Small intestine (tissue), 16 donors: ENCODE measurements around the gene DMP1. TPM values are rescaled to one million over a fixed set of nuclear protein-coding genes. Genes with fewer than 3 reads are reported as not detected.

Experiments
- DNase-seq, 2 donors: peaks; one replicate each; pipeline versions ENCODE4 v3.0.0 to v3.0.0-alpha.2; 2013
- FAIRE-seq: peaks from 2 replicates; lab custom pipeline; 2012; peaks lifted over from hg19 to GRCh38; lab: Jason Lieb, UNC
- H3K27ac ChIP-seq, 3 donors: one replicate each; pipeline ENCODE4 v1.5.1; 2013; ENCODE audit warnings: low read length in 2 of 3, mild to moderate bottlenecking in 2 of 3, control low read depth in 1 of 3, inconsistent platforms in 1 of 3, low read depth in 1 of 3, moderate library complexity in 1 of 3
- H3K27me3 ChIP-seq, 3 donors: one replicate each; pipeline ENCODE4 v1.6.1; 2013; ENCODE audit warnings: low read length in 3 of 3, inconsistent platforms in 1 of 3; ENCODE audit not compliant: control insufficient read depth in 3 of 3, insufficient read depth in 3 of 3
- H3K36me3 ChIP-seq, 3 donors: one replicate each; pipeline ENCODE4 v1.6.1; 2013; ENCODE audit warnings: low read length in 3 of 3, inconsistent platforms in 1 of 3, low read depth in 1 of 3, mild to moderate bottlenecking in 1 of 3, moderate library complexity in 1 of 3; ENCODE audit not compliant: control insufficient read depth in 3 of 3, insufficient read depth in 2 of 3
- H3K4me1 ChIP-seq, 3 donors: one replicate each; pipeline ENCODE4 v1.6.1; 2013; ENCODE audit warnings: low read length in 2 of 3, inconsistent platforms in 1 of 3, low read depth in 1 of 3, mild to moderate bottlenecking in 1 of 3, moderate library complexity in 1 of 3; ENCODE audit not compliant: control insufficient read depth in 3 of 3, insufficient read depth in 2 of 3
- H3K4me3 ChIP-seq, 3 donors: one replicate each; pipeline ENCODE4 v1.5.1; 2013; ENCODE audit warnings: low read length in 3 of 3, control low read depth in 1 of 3, inconsistent platforms in 1 of 3, low read depth in 1 of 3, mild to moderate bottlenecking in 1 of 3, moderate library complexity in 1 of 3
- H3K9me3 ChIP-seq, 2 donors: one replicate each; pipeline ENCODE4 v1.6.1; 2013; ENCODE audit warnings: low read depth in 1 of 2, low read length in 1 of 2; ENCODE audit not compliant: control insufficient read depth in 2 of 2, insufficient read depth in 1 of 2
- WGBS, 3 donors: extraction: QIAGEN DNeasy Blood & Tissue Kit; methylation state at CpG; one replicate each; pipeline ENCODE4 v1.1.7; 2013; 5-methylcytosine and 5-hydroxymethylcytosine counted together
- long read RNA-seq, 10 donors: transcript quantifications; one replicate each; lab custom pipeline, GENCODE V29; 2026
- polyA plus RNA-seq, 4 donors: library from polyadenylated mRNA; stranded (reverse) in 3 of 4; unstranded in 1 of 4; fragments of 200-250 nt in 3 of 4; fragments of 120-200 nt in 1 of 4; gene quantifications; one replicate each; pipeline versions ENCODE4 v1.2.1 to v1.2.3, GENCODE V29; 2013
- donor health status: healthy with polysubstance abuse.
- donor health status: control.
- donor health status: control.
- donor health status: Bipolar disorder and iron deficiency.
- donor health status: healthy.

DMP1 gene, protein sequence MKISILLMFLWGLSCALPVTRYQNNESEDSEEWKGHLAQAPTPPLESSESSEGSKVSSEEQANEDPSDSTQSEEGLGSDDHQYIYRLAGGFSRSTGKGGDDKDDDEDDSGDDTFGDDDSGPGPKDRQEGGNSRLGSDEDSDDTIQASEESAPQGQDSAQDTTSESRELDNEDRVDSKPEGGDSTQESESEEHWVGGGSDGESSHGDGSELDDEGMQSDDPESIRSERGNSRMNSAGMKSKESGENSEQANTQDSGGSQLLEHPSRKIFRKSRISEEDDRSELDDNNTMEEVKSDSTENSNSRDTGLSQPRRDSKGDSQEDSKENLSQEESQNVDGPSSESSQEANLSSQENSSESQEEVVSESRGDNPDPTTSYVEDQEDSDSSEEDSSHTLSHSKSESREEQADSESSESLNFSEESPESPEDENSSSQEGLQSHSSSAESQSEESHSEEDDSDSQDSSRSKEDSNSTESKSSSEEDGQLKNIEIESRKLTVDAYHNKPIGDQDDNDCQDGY
- polyA plus RNA-seq = not detected
- long read RNA-seq, donor 1 = 0 reads
- long read RNA-seq, donor 2 = 0 reads
- long read RNA-seq, donor 3 = 0 reads
- long read RNA-seq, donor 4 = 0 reads
- long read RNA-seq, donor 5 = 0 reads
- long read RNA-seq, donor 6 = 0 reads
- long read RNA-seq, donor 7 = 0 reads
- long read RNA-seq, donor 8 = 0 reads
- long read RNA-seq, donor 9 = 0 reads
- long read RNA-seq, donor 10 = 0 reads

DNA sequence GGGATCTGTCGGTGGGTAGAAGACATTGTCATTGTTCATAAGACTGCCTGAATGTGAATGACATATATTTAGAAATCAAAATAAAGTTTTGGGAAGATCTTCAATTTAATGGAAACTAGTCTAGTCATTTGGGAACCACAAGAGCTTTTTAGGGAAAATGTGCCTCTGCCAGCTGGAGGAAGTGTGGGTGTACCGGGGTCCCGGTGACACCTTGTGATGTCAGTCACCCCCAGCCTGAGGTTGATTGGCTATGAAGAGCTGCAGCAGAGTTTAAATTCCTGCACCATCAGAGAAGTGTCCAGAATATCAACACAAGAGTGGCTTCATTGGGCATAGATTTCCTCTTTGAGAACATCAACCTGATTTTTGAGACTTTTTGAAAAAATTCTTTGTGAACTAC, at the start of gene DMP1:
DMP1 (plus strand) TSS at position 301 of the 400 bp plus-strand sequence. CDS start 6,213 bp downstream, outside the sequence.
- Histone ChIP-seq H3K27me3 (peaks cover 0 to 2% (median 0%) of the 10 kb centered on the region in 3 donors), H3K27ac (no peak within 1 kb of the TSS), H3K4me1 (no peaks in the 10 kb centered on the region), H3K9me3 (no peaks in the 10 kb centered on the region), H3K36me3 (no peaks in the 10 kb centered on the region), H3K4me3 (no peak within 1 kb of the TSS)
- DNase-seq = no peak
- no peak for FAIRE-seq
- WGBS, 3 donors = 88 to 95% (median 90%) methylated on average over 3 of the region's 3 CpGs

DNA sequence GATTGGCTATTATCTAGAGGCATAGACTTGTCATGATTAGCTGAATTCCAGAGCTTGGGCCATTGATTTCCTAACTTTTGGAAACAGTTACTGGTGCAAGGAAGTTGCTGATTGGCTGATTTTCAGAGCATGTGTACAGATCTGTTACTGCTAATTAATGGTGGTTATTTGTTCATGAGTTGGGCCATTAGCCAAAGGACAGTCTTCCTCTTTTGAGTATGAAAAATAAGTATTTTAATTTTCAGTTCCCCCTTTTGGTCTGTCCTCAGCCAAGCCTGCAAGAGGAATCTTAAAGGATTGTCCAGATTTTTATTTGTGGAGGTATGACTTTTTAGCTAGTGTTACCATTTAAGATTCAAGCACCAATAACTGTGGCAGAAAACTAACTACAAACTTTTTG, 48.7 kb upstream of the DMP1 start:
- no peaks in the 10 kb centered on the region for H3K36me3 ChIP-seq
- no peaks in the 10 kb centered on the region for H3K9me3 ChIP-seq
- H3K27me3 ChIP-seq = no peaks in the 10 kb centered on the region
- no peak overlapping the region for H3K4me3 ChIP-seq
- no peak for DNase-seq
- H3K4me1 ChIP-seq = no peaks in the 10 kb centered on the region
- H3K27ac ChIP-seq = no peak overlapping the region
- FAIRE-seq = no peak

DNA sequence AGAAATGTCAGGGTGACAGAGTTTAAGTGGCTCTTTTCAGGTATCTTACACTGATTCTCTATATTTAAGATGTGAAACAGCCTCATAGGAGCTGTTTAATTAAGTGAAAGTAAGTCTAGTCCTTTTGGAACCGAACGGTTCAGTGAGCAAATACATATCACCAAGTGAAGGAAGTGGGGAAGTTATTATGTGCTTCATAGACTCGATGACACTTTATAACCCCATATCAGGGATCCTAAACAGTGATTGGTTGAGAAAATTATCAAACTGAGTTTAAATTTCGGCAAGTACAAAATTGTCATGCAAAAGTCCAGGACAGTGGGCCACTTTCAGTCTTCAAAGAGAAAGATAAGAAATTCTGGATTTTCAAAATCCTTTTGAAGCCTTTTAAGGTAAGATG, 41.9 kb upstream of the DMP1 start, which contains the start of gene DSPP:
DSPP (plus strand) TSS at position 301 of the 400 bp plus-strand sequence. CDS start 2,380 bp downstream, outside the sequence.
- Histone ChIP-seq H3K9me3 (no peaks in the 10 kb centered on the region), H3K27me3 (no peaks in the 10 kb centered on the region), H3K36me3 (no peaks in the 10 kb centered on the region), H3K4me3 (no peak within 1 kb of the TSS), H3K4me1 (no peaks in the 10 kb centered on the region), H3K27ac (no peak within 1 kb of the TSS)
- WGBS, 3 donors = 69 to 79% (median 73%) methylated on average over 4 of the region's 4 CpGs
- DNase-seq = no peak
- FAIRE-seq = no peak

DNA sequence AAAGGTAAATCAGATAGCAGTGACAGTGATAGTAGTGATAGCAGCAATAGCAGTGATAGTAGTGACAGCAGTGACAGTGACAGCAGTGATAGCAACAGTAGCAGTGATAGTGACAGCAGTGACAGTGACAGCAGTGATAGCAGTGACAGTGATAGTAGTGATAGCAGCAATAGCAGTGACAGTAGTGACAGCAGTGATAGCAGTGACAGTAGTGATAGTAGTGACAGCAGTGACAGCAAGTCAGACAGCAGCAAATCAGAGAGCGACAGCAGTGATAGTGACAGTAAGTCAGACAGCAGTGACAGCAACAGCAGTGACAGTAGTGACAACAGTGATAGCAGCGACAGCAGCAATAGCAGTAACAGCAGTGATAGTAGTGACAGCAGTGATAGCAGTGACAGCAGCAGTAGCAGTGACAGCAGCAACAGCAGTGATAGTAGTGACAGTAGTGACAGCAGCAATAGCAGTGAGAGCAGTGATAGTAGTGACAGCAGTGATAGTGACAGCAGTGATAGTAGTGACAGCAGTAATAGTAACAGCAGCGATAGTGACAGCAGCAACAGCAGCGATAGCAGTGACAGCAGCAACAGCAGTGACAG, 35.7 kb upstream of the DMP1 start:
- no peak for DNase-seq
- Histone ChIP-seq H3K27me3 (peaks cover 0 to 3% (median 0%) of the 10 kb centered on the region in 3 donors), H3K4me1 (no peaks in the 10 kb centered on the region), H3K9me3 (no peaks in the 10 kb centered on the region), H3K27ac (no peak overlapping the region), H3K4me3 (no peak overlapping the region), H3K36me3 (no peaks in the 10 kb centered on the region)
- WGBS, 3 donors = 87 to 97% (median 96%) methylated on average over 4 of the region's 4 CpGs
- no peak for FAIRE-seq

DNA sequence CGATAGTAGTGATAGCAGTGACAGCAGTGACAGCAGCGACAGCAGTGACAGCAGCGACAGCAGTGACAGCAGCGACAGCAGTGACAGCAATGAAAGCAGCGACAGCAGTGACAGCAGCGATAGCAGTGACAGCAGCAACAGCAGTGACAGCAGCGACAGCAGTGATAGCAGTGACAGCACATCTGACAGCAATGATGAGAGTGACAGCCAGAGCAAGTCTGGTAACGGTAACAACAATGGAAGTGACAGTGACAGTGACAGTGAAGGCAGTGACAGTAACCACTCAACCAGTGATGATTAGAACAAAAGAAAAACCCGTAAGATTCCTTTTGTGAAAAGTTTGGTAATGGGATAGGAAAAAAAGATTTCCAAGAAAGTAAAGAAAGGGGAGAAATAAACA, 33.8 kb upstream of the DMP1 start:
- Histone ChIP-seq H3K27me3 (peaks cover 0 to 3% (median 0%) of the 10 kb centered on the region in 3 donors), H3K4me3 (no peak overlapping the region), H3K9me3 (no peaks in the 10 kb centered on the region), H3K36me3 (no peaks in the 10 kb centered on the region), H3K27ac (no peak overlapping the region), H3K4me1 (no peaks in the 10 kb centered on the region)
- no peak for FAIRE-seq
- 71 to 76% (median 75%) methylated on average over 9 of the region's 9 CpGs for WGBS, 3 donors
- no peak for DNase-seq

DNA sequence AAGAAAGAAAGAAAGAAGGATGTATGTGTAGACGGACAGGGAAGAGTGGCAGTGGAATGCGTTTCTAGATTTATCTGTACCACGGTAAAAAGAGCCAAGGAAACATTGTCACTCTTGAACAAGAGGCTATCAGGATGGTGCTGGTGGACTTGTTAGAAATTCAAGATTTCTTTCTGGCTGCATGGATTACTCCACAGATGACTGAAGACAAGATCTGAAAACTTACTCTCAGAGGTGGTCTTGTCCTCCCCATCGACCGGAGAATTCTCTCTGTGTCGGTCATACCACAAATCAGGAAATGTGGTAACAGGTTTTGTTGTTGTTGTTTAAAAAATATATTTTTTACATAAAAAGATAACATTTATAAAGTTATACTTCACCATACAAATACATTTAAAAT, 30.0 kb upstream of the DMP1 start:
- no peak for DNase-seq
- 78 to 92% (median 88%) methylated on average over 6 of the region's 6 CpGs for WGBS, 3 donors
- Histone ChIP-seq H3K27me3 (peaks cover 0 to 3% (median 0%) of the 10 kb centered on the region in 3 donors), H3K4me3 (no peak overlapping the region), H3K36me3 (no peaks in the 10 kb centered on the region), H3K4me1 (no peaks in the 10 kb centered on the region), H3K27ac (peak overlapping the region in 1 of 3 donors; percentile 61), H3K9me3 (no peaks in the 10 kb centered on the region)
- no peak for FAIRE-seq

DNA sequence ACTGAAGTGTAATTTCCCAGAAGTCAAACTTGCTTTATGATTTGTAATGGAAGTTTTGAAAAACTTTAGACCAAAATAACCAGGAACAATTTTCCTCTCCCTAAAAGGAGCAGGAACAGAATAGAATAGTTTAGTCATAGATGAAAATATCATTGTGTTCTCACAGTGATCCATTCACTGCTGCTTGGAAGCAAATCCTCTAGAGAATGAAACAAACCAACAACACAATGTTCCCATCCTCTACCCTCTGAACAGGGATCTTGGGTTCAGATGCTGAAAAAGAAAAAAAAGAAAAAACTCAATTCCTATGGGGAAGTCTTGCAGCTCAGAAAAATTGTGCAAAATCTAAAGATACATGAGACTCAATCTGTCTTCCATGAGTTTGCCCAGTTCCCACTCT, 29.6 kb upstream of the DMP1 start:
- no peak for FAIRE-seq
- Histone ChIP-seq H3K4me3 (no peak overlapping the region), H3K36me3 (no peaks in the 10 kb centered on the region), H3K4me1 (no peaks in the 10 kb centered on the region), H3K9me3 (no peaks in the 10 kb centered on the region), H3K27ac (no peak overlapping the region), H3K27me3 (peaks cover 0 to 3% (median 0%) of the 10 kb centered on the region in 3 donors)
- DNase-seq = no peak

DNA sequence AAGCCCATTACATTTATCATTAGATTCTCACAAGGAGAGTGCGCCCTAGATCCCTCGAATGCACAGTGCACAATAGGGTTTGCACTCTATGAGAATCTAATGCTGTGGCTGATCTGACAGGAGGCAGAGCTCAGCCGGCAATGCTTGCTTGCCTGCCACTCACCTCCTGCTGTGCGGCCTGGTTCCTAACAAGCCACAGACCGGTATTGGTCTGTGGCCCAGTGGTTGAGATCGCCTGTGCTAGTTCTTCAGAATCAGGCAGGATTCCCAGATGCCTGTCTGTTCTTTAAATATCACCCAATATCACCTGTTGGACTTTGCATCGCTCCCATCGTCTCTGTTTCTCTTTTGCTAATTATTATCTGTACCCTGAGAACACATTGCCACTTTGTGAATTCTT, 27.8 kb upstream of the DMP1 start:
- Histone ChIP-seq H3K9me3 (no peaks in the 10 kb centered on the region), H3K36me3 (no peaks in the 10 kb centered on the region), H3K4me1 (no peaks in the 10 kb centered on the region), H3K4me3 (no peak overlapping the region), H3K27ac (no peak overlapping the region), H3K27me3 (peaks cover 0 to 3% (median 0%) of the 10 kb centered on the region in 3 donors)
- 50 to 73% (median 67%) methylated on average over 8 of the region's 8 CpGs for WGBS, 3 donors
- no peak for FAIRE-seq
- DNase-seq = no peak
